Neutrophil (primary cell): Measurements from ENCODE around the gene STAB2.

Experiments used
- H3K27ac ChIP-seq: fragments of 200-600 bp; sonication (generic); 2 replicates; pipeline ENCODE4 v1.5.1; 2016; ENCODE audit warnings: mild to moderate bottlenecking, moderate library complexity
- H3K27me3 ChIP-seq: fragments of 200-600 bp; sonication (generic); 2 replicates; pipeline ENCODE4 v1.6.0; 2016; ENCODE audit warnings: mild to moderate bottlenecking
- H3K36me3 ChIP-seq: fragments of 200-600 bp; sonication (generic); 2 replicates; pipeline ENCODE4 v1.5.1; 2017
- H3K4me1 ChIP-seq, 2 experiments: fragments of 200-600 bp in 1 of 2; sonication (generic) in 1 of 2; 1 replicate in 1 of 2; 2 replicates in 1 of 2; pipeline versions ENCODE4 v1.5.1 to v1.6.1; 2013 to 2016; ENCODE audit warnings: low read depth in 1 of 2, low read length in 1 of 2, mild to moderate bottlenecking in 1 of 2, moderate library complexity in 1 of 2; ENCODE audit not compliant: control insufficient read depth in 1 of 2, insufficient read depth in 1 of 2
- H3K4me3 ChIP-seq, 2 experiments: fragments of 200-600 bp in 1 of 2; sonication (generic) in 1 of 2; 1 replicate in 1 of 2; 2 replicates in 1 of 2; pipeline ENCODE4 v1.5.1; 2013 to 2016; ENCODE audit warnings: low read depth in 1 of 2, low read length in 1 of 2, mild to moderate bottlenecking in 1 of 2, moderate library complexity in 1 of 2
- H3K9me3 ChIP-seq: fragments of 200-600 bp; sonication (generic); 2 replicates; pipeline ENCODE4 v1.5.1; 2016
- TF ChIP-seq, protein P1 (sequence below): fragments of 200-600 bp; sonication (generic); IDR thresholded peaks from 2 replicates; pipeline ENCODE4 v1.5.1; 2016; ENCODE audit warnings: antibody characterized with exemption

STAB2 gene

DNA sequence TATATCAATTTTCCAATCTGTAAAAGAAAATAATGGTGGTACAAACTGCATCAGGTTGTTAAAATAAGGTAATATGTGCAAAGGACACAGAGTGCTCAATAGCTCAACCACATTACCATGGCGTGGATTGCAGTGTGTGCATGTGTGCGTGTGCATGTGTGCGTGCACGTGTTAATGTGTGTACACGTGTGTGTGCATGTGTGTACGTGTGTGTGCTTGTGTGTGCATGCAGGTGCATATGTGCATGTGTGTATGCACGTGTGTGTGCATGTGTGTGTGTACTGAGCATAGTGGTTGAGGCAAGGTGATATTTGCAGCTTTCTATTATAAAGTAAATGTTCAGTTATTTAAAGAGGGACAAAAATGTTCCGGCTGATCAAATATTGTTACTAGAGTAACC is 138.3 kb downstream of the STAB2 start:
- TF ChIP-seq, protein P1, sequence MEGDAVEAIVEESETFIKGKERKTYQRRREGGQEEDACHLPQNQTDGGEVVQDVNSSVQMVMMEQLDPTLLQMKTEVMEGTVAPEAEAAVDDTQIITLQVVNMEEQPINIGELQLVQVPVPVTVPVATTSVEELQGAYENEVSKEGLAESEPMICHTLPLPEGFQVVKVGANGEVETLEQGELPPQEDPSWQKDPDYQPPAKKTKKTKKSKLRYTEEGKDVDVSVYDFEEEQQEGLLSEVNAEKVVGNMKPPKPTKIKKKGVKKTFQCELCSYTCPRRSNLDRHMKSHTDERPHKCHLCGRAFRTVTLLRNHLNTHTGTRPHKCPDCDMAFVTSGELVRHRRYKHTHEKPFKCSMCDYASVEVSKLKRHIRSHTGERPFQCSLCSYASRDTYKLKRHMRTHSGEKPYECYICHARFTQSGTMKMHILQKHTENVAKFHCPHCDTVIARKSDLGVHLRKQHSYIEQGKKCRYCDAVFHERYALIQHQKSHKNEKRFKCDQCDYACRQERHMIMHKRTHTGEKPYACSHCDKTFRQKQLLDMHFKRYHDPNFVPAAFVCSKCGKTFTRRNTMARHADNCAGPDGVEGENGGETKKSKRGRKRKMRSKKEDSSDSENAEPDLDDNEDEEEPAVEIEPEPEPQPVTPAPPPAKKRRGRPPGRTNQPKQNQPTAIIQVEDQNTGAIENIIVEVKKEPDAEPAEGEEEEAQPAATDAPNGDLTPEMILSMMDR = no peak
- Histone ChIP-seq H3K27ac (no peak overlapping the region), H3K4me1 (no peaks in the 10 kb centered on the region), H3K27me3 (peaks cover 2% of the 10 kb centered on the region), H3K9me3 (no peaks in the 10 kb centered on the region), H3K4me3 (no peak overlapping the region), H3K36me3 (no peaks in the 10 kb centered on the region)

DNA sequence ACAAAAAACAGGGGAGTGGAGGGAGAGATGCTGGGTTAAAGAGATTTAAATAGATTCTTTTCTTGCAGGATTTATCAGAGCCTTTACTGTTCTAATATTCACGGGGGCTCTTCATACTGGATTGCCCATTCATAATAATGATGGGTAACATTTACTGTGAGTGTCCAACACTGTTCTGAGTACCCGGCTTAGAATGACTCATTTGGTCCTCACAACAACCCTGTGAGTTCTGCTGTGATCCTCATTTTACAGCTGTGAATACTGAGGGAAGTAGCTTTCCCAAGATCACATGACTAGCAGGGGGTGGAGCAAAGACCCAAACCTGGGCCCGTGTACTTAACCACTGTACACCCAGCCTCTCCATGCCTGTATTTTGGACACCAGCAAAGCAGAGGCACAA is 140.6 kb downstream of the STAB2 start:
- no peaks in the 10 kb centered on the region for H3K4me1 ChIP-seq
- no peak overlapping the region for H3K4me3 ChIP-seq
- H3K9me3 ChIP-seq = no peaks in the 10 kb centered on the region
- H3K27me3 ChIP-seq = peaks cover 2% of the 10 kb centered on the region
- H3K27ac ChIP-seq = no peak overlapping the region
- TF ChIP-seq, protein P1 = no peak
- H3K36me3 ChIP-seq = no peaks in the 10 kb centered on the region

DNA sequence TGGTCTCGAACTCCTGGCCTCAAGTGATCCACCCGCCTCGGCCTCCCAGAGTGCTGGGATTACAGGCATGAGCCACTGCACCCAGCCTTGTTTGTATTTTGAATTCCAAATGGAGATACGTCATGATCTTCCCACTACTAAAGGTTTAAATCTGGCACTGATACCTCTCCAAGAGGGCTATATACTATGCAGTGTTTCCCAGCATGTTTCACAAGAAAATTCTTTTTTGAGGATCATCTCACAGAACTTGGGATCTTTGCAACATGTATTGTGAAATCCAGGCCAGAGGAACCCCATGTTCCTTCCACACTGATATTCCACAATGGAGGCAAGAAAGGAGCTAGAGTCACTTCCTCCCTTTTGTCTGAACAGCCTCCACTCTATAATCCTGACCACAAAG is 141.2 kb downstream of the STAB2 start:
- H3K9me3 ChIP-seq = no peaks in the 10 kb centered on the region
- no peak overlapping the region for H3K27ac ChIP-seq
- TF ChIP-seq, protein P1 = no peak
- peaks cover 2% of the 10 kb centered on the region for H3K27me3 ChIP-seq
- H3K4me3 ChIP-seq = no peak overlapping the region
- no peaks in the 10 kb centered on the region for H3K36me3 ChIP-seq
- no peaks in the 10 kb centered on the region for H3K4me1 ChIP-seq

DNA sequence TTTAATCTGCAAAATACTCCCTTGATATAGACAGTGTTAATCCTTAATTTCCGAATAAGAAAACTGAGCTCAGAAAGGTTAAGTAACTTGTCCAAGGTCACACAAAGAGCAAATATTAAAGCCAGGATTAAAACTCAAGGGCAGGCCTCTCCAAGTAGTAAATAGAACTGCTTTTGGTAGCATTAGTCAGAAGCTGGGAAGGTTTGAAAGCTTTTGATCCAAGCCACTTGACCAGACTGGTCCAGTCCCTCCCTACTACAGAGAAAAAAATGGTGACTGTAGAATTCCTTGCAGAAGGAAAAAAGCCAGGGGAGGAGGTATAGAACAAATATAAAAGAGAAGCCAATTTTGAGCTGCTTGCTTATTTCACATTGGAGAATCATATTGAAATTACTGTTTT is 142.4 kb downstream of the STAB2 start:
- peaks cover 2% of the 10 kb centered on the region for H3K27me3 ChIP-seq
- H3K4me3 ChIP-seq = no peak overlapping the region
- H3K27ac ChIP-seq = no peak overlapping the region
- H3K4me1 ChIP-seq = no peaks in the 10 kb centered on the region
- no peaks in the 10 kb centered on the region for H3K9me3 ChIP-seq
- TF ChIP-seq, protein P1 = no peak
- no peaks in the 10 kb centered on the region for H3K36me3 ChIP-seq

DNA sequence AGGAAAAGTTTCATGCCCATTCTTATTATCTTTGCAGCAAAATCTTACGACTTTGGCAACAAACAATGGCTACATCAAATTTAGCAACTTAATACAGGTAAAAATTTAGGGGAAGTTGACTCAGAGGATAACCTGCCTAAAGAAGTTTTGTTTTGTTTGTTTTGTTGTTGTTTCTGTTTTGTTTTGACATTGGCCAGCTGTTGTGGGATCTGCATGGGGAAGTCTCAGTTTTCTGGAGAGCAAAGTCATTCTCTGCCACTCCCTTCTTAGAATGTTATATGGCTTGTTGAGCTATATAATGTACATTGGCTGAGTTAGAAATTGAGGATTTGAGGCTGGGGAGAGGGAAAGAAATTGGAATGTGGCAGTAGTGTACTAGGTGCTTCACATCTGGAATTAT is 144.5 kb downstream of the STAB2 start:
- Histone ChIP-seq H3K27me3 (peaks cover 16% of the 10 kb centered on the region), H3K27ac (no peak overlapping the region), H3K9me3 (no peaks in the 10 kb centered on the region), H3K4me1 (no peaks in the 10 kb centered on the region), H3K4me3 (no peak overlapping the region), H3K36me3 (no peaks in the 10 kb centered on the region)
- TF ChIP-seq, protein P1 = no peak

DNA sequence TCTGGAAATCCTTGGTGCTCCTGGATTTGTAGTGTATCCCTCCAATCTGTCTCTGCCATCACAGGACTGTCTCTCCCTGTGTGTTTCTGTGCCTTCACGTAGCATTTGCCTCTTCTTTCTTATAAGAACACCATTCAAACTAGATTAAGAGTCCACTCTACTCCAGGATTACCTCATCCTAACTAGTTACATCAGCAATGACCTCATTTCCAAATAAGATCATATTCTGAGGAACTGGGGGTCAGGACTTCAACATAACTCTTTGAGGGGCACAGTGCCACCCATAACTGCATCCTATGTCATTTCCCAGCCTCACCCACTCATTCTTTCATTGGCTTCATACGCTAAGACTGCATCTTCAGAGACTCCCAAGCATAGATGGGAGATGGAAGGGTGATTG is 147.8 kb downstream of the STAB2 start:
- H3K27me3 ChIP-seq = peaks cover 18% of the 10 kb centered on the region
- no peak overlapping the region for H3K4me3 ChIP-seq
- no peaks in the 10 kb centered on the region for H3K36me3 ChIP-seq
- no peak overlapping the region for H3K27ac ChIP-seq
- H3K9me3 ChIP-seq = no peaks in the 10 kb centered on the region
- TF ChIP-seq, protein P1 = no peak
- no peaks in the 10 kb centered on the region for H3K4me1 ChIP-seq
